Nephron (organoid): ENCODE measurements around the gene TNS3.

Experiments
- H3K27ac Mint-ChIP-seq, 3 experiments: 2 replicates each; pipeline ENCODE4 v1.8.0; 2020; ENCODE audit warnings: mixed read lengths in 3 of 3, mild to moderate bottlenecking in 2 of 3, moderate library complexity in 1 of 3
- H3K27me3 Mint-ChIP-seq: 2 replicates; pipeline ENCODE4 v1.8.0; 2021; ENCODE audit warnings: low read depth, mild to moderate bottlenecking, moderate library complexity, mixed read lengths
- H3K36me3 Mint-ChIP-seq: 2 replicates; pipeline ENCODE4 v1.8.0; 2020; ENCODE audit warnings: low read depth, mixed read lengths
- H3K4me1 Mint-ChIP-seq: 2 replicates; pipeline ENCODE4 v1.8.0; 2020; ENCODE audit warnings: mixed read lengths
- H3K4me3 Mint-ChIP-seq, 3 experiments: 2 replicates each; pipeline ENCODE4 v1.8.0; 2020; ENCODE audit warnings: mild to moderate bottlenecking in 3 of 3, mixed read lengths in 3 of 3, moderate library complexity in 2 of 3
- H3K9me3 Mint-ChIP-seq: 2 replicates; pipeline ENCODE4 v1.8.0; 2020; ENCODE audit warnings: mixed read lengths
- TF ChIP-seq, protein P1 (sequence below), 3 experiments: fragments of 200-600 bp; sonication (generic); IDR thresholded peaks; one replicate each; pipeline ENCODE4 v1.5.0; 2021; ENCODE audit warnings: antibody characterized with exemption in 3 of 3; ENCODE audit not compliant: unreplicated experiment in 3 of 3

Gene TNS3

GRCh38 chr7:47351233-47352154, 230.4 kb downstream of the TNS3 start:
- peaks cover 7% of the 10 kb centered on the region for H3K36me3 Mint-ChIP-seq

GRCh38 chr7:47350425-47350824, 231.5 kb downstream of the TNS3 start:
- Mint-ChIP-seq H3K36me3 (peaks cover 11% of the 10 kb centered on the region), H3K27me3 (no peaks in the 10 kb centered on the region), H3K4me1 (peaks cover 24% of the 10 kb centered on the region), H3K4me3 (no peak overlapping the region), H3K27ac (peak overlapping the region in 2 of 3 experiments; percentile 34 to 36), H3K9me3 (no peaks in the 10 kb centered on the region)
- TF ChIP-seq, protein P1, sequence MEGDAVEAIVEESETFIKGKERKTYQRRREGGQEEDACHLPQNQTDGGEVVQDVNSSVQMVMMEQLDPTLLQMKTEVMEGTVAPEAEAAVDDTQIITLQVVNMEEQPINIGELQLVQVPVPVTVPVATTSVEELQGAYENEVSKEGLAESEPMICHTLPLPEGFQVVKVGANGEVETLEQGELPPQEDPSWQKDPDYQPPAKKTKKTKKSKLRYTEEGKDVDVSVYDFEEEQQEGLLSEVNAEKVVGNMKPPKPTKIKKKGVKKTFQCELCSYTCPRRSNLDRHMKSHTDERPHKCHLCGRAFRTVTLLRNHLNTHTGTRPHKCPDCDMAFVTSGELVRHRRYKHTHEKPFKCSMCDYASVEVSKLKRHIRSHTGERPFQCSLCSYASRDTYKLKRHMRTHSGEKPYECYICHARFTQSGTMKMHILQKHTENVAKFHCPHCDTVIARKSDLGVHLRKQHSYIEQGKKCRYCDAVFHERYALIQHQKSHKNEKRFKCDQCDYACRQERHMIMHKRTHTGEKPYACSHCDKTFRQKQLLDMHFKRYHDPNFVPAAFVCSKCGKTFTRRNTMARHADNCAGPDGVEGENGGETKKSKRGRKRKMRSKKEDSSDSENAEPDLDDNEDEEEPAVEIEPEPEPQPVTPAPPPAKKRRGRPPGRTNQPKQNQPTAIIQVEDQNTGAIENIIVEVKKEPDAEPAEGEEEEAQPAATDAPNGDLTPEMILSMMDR (IDR thresholded peaks at IDR 0.05; ENCODE audit: unreplicated experiment in 3 of 3): no peak

More at GRCh38 chr7:47351233-47352154, 230.4 kb downstream of the TNS3 start:
- Mint-ChIP-seq H3K4me3 (no peak overlapping the region), H3K4me1 (peaks cover 24% of the 10 kb centered on the region), H3K9me3 (no peaks in the 10 kb centered on the region), H3K27ac (peak overlapping the region in 2 of 3 experiments; percentile 17 to 34), H3K27me3 (no peaks in the 10 kb centered on the region)
- TF ChIP-seq, protein P1 (IDR thresholded peaks at IDR 0.05; ENCODE audit: unreplicated experiment in 3 of 3): peak in 2 of 3 experiments; percentile 25 to 33

DNA sequence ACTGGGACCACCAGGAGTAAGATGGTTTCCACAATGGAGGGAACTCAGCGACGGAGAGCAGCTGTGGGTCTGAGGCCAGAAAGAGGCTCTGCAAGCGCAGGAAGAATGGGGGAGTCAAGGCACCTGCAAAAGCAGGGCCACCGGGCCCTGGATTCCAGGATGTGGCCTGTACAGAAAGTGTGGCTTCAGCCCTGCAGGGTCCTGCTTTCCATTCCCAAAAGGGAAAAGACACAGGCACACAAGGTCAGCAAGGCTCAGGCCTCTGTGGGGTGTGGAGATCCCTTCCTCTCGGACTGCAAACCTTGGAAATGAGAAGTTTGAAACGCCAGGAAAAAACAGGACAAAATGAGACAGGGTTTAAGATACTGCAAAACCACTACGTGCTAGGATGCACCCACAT, 232.5 kb downstream of the TNS3 start:
- Mint-ChIP-seq H3K27ac (no peak overlapping the region), H3K4me1 (peaks cover 24% of the 10 kb centered on the region), H3K4me3 (no peak overlapping the region), H3K9me3 (no peaks in the 10 kb centered on the region), H3K36me3 (peaks cover 22% of the 10 kb centered on the region), H3K27me3 (no peaks in the 10 kb centered on the region)
- TF ChIP-seq, protein P1 (IDR thresholded peaks at IDR 0.05; ENCODE audit: unreplicated experiment in 3 of 3): no peak

DNA sequence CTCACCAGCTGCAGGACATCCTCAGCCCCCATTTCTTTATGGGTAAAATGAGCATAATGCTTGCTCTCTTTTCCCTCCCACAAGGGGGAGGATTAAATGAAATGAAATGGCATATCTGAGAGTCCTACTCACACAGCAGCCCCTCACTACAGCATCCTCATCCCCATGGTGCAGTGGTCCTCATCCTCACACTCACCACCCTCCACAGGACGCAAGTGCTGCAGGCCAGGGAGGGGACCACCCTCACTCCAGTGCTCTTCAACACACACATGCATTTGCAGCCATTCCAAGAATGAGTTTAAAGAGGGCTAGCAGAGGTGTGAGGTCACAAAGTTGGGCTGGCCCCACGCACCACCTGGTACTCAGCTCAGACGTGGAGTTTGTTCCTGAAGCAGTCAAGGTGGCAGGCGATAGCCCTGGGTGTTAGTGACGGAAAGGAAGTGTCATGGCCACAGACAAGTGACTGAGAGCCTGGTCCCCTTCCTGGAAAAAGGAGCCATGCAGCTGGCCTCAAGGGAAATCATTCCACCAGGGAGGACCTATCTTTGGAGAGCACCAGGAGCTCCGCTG, 234.0 kb downstream of the TNS3 start:
- TF ChIP-seq, protein P1 (IDR thresholded peaks at IDR 0.05; ENCODE audit: unreplicated experiment in 3 of 3): no peak
- H3K27me3 Mint-ChIP-seq: no peaks in the 10 kb centered on the region
- no peak overlapping the region for H3K4me3 Mint-ChIP-seq
- H3K27ac Mint-ChIP-seq: no peak overlapping the region
- no peaks in the 10 kb centered on the region for H3K9me3 Mint-ChIP-seq
- H3K4me1 Mint-ChIP-seq: peaks cover 19% of the 10 kb centered on the region
- peaks cover 31% of the 10 kb centered on the region for H3K36me3 Mint-ChIP-seq

- TF ChIP-seq, protein P1 (IDR thresholded peaks at IDR 0.05; ENCODE audit: unreplicated experiment in 3 of 3): no peak
- peaks cover 19% of the 10 kb centered on the region for H3K4me1 Mint-ChIP-seq
- H3K27me3 Mint-ChIP-seq: no peaks in the 10 kb centered on the region
- H3K36me3 Mint-ChIP-seq: peaks cover 31% of the 10 kb centered on the region
- no peaks in the 10 kb centered on the region for H3K9me3 Mint-ChIP-seq
- H3K27ac Mint-ChIP-seq: no peak overlapping the region
- H3K4me3 Mint-ChIP-seq: no peak overlapping the region
Observed at GRCh38 chr7:47347346-47347745, 234.6 kb downstream of the TNS3 start.
